NCI-H2081 (cell line): ENCODE results near the gene KCTD1.

Experiments
- DNase-seq, 2 experiments: peaks; one replicate each; lab custom pipeline; 2025; lab: John Stamatoyannopoulos, UW

Gene KCTD1

GRCh38 chr18:26521617-26522016 lies 26.7 kb downstream of the KCTD1 start:
- DNase-seq = no peak

- DNase-seq = no peak
Observed at GRCh38 chr18:26520974-26521373, 27.4 kb downstream of the KCTD1 start.

- DNase-seq = no peak
Observed at GRCh38 chr18:26519114-26519513, 29.2 kb downstream of the KCTD1 start.

GRCh38 chr18:26516964-26517363 lies 31.4 kb downstream of the KCTD1 start:
- no peak for DNase-seq

- DNase-seq = no peak
Observed at GRCh38 chr18:26515643-26516487, 32.5 kb downstream of the KCTD1 start.

- peak; percentile 49 to 86 for DNase-seq
Observed at GRCh38 chr18:26511339-26512071, 36.8 kb downstream of the KCTD1 start.

GRCh38 chr18:26510337-26510736 lies 38.0 kb downstream of the KCTD1 start:
- no peak for DNase-seq

GRCh38 chr18:26506012-26506411 lies 42.3 kb downstream of the KCTD1 start:
- no peak for DNase-seq

GRCh38 chr18:26504831-26505230 lies 43.5 kb downstream of the KCTD1 start:
- peak; percentile 53 to 83 for DNase-seq

- DNase-seq = peak in 1 of 2 experiments; percentile 41
Observed at GRCh38 chr18:26503382-26503781, 45.0 kb downstream of the KCTD1 start.

- no peak for DNase-seq
Observed at GRCh38 chr18:26502823-26503222, 45.5 kb downstream of the KCTD1 start.

GRCh38 chr18:26497866-26498265 lies 50.5 kb downstream of the KCTD1 start:
- DNase-seq = no peak

GRCh38 chr18:26496528-26496927 lies 51.8 kb downstream of the KCTD1 start:
- no peak for DNase-seq

GRCh38 chr18:26495287-26495686 lies 53.1 kb downstream of the KCTD1 start:
- DNase-seq = no peak

- no peak for DNase-seq
Observed at GRCh38 chr18:26493021-26493420, 55.3 kb downstream of the KCTD1 start.

- no peak for DNase-seq
Observed at GRCh38 chr18:26491194-26491816, 57.0 kb downstream of the KCTD1 start.

GRCh38 chr18:26489881-26490280 lies 58.5 kb downstream of the KCTD1 start:
- no peak for DNase-seq

GRCh38 chr18:26489191-26489590 lies 59.2 kb downstream of the KCTD1 start:
- DNase-seq = no peak

GRCh38 chr18:26488417-26489009 lies 59.8 kb downstream of the KCTD1 start:
- DNase-seq = peak; percentile 69 to 87

- DNase-seq = no peak
Observed at GRCh38 chr18:26487437-26487836, 60.9 kb downstream of the KCTD1 start.

- DNase-seq = no peak
Observed at GRCh38 chr18:26483633-26484032, 64.7 kb downstream of the KCTD1 start.

- DNase-seq = no peak
Observed at GRCh38 chr18:26482569-26482968, 65.8 kb downstream of the KCTD1 start.
